Gastroesophageal sphincter (tissue), 4 donors: ENCODE measurements around the gene CNKSR3. TPM values are rescaled to one million over a fixed set of nuclear protein-coding genes. Genes with fewer than 3 reads are reported as not detected.

Experiments used
- ATAC-seq: fragments of 150-250 bp; one replicate; pipeline ENCODE4 v1.9.1; 2016; ENCODE audit warnings: mild to moderate bottlenecking, moderate library complexity
- H3K27ac ChIP-seq, 4 donors: fragments of 200-600 bp; sonication (generic) in 3 of 4; 1 replicate in 3 of 4; 2 replicates in 1 of 4; pipeline ENCODE4 v1.5.1; 2016 to 2019
- H3K27me3 ChIP-seq: fragments of 200-600 bp; sonication (generic); one replicate; pipeline ENCODE4 v1.5.1; 2019
- H3K36me3 ChIP-seq, 2 donors: fragments of 200-600 bp; sonication (generic); one replicate each; pipeline ENCODE4 v1.5.1; 2019; ENCODE audit warnings: control low read depth in 1 of 2
- H3K4me1 ChIP-seq, 3 donors: fragments of 200-600 bp; sonication (generic); 1 replicate in 2 of 3; 2 replicates in 1 of 3; pipeline ENCODE4 v1.5.1; 2016 to 2019; ENCODE audit warnings: control low read depth in 2 of 3
- H3K4me3 ChIP-seq, 2 donors: fragments of 200-600 bp; sonication (generic); one replicate each; pipeline ENCODE4 v1.5.1; 2019; ENCODE audit warnings: mild to moderate bottlenecking in 1 of 2, moderate library complexity in 1 of 2
- H3K9me3 ChIP-seq, 3 donors: fragments of 200-600 bp; sonication (generic); one replicate each; pipeline ENCODE4 v1.5.1; 2017 to 2019; ENCODE audit warnings: control low read depth in 2 of 3
- EP300 ChIP-seq: sonication (generic); formaldehyde crosslinking; IDR thresholded peaks from one replicate; pipeline ENCODE4 v1.6.1; 2017; ENCODE audit warnings: antibody characterized with exemption, mild to moderate bottlenecking
- POLR2A ChIP-seq, 2 donors: fragments of 450-650 bp; IDR thresholded peaks; one replicate each; pipeline ENCODE4 v1.6.1; 2017; ENCODE audit warnings: antibody characterized with exemption in 2 of 2, mild to moderate bottlenecking in 2 of 2, moderate library complexity in 1 of 2
- POLR2AphosphoS5 ChIP-seq: sonication (generic); formaldehyde crosslinking; IDR thresholded peaks from one replicate; pipeline ENCODE4 v1.6.1; 2017; ENCODE audit warnings: antibody characterized with exemption
- WGBS, 2 donors: methylation state at CpG; one replicate each; pipeline ENCODE4 v1.1.5; 2018; ENCODE audit warnings: low coverage in 1 of 2; 5-methylcytosine and 5-hydroxymethylcytosine counted together
- total RNA-seq, 4 donors: library from RNA; depleted of rRNA; stranded (reverse); fragments of >200 nt; gene quantifications; one replicate each; pipeline ENCODE4 v1.1.0, GENCODE V29; 2016
- TF ChIP-seq, protein P1 (sequence below), 4 experiments: fragments of 200-600 bp in 2 of 4; fragments of 450-650 bp in 2 of 4; sonication (generic) in 1 of 4; IDR thresholded peaks; one replicate each; pipeline ENCODE4 v1.5.1; 2017 to 2019; ENCODE audit warnings: antibody characterized with exemption in 4 of 4, mild to moderate bottlenecking in 2 of 4, moderate library complexity in 2 of 4

The CNKSR3 gene
- total RNA-seq, 4 donors from 2014 or later = 12.9 to 28.9 (median 16.0) TPM

DNA sequence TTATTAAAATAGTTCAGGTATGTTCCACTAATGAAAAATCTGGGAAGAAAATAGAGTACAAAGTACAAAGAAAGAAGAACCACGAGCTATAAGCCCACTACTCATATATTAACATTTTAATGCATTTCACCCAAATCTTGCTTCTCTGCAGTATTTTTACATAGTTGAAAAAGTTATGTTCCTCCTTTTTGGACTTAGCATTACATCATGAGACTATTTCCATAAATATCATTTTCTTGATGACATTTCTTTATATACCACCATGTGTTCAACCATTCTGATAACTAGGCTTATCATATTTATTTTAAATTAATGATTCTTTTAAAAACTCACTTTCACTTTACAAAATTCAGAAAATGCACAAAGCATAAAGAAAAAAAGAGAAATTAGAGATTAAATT is 156.9 kb downstream of the CNKSR3 start:
- no peaks in the 10 kb centered on the region for H3K4me1 ChIP-seq
- ATAC-seq = no peak
- no peak overlapping the region for H3K4me3 ChIP-seq
- H3K27ac ChIP-seq = no peak overlapping the region
- WGBS, 2 donors = 81 to 100% methylated on average over 1 of the region's 1 CpG
- TF ChIP-seq, protein P1, sequence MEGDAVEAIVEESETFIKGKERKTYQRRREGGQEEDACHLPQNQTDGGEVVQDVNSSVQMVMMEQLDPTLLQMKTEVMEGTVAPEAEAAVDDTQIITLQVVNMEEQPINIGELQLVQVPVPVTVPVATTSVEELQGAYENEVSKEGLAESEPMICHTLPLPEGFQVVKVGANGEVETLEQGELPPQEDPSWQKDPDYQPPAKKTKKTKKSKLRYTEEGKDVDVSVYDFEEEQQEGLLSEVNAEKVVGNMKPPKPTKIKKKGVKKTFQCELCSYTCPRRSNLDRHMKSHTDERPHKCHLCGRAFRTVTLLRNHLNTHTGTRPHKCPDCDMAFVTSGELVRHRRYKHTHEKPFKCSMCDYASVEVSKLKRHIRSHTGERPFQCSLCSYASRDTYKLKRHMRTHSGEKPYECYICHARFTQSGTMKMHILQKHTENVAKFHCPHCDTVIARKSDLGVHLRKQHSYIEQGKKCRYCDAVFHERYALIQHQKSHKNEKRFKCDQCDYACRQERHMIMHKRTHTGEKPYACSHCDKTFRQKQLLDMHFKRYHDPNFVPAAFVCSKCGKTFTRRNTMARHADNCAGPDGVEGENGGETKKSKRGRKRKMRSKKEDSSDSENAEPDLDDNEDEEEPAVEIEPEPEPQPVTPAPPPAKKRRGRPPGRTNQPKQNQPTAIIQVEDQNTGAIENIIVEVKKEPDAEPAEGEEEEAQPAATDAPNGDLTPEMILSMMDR (IDR thresholded peaks at IDR 0.05) = no peak
- TF ChIP-seq POLR2AphosphoS5 (no peak), EP300 (no peak), POLR2A (IDR thresholded peaks at IDR 0.05) (no peak)
- H3K36me3 ChIP-seq = no peaks in the 10 kb centered on the region
- H3K9me3 ChIP-seq = no peaks in the 10 kb centered on the region
- no peaks in the 10 kb centered on the region for H3K27me3 ChIP-seq

DNA sequence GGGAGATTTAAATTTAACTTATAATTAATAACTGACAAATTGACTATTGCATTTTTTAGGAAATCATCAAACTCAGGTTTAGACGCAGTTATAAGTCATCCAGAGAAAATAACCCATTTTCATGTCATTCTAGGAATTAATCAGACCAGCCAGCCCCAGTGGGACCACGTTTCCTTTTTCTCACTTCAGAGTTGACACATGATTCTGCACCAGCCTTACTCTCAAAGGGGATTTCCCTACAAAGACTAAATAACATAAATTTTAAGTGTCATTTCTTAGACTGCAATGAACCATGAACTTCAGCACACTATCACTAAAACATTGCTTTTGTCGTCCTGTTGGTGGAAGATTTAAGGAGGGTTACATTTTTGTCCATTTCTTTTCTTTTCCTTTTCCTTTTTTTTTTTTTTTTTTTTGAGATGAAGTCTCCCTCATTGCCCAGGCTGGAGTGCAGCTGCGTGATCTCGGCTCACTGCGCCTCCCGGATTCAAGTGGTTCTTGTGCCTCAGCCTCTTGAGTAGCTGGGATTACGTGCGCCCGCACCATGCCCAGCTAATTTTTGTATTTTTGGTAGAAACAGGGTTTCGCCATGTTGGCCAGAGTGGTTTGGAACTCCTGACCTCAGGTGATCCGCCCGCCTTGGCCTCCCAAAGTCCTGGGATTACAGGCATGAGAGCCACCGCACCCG is 157.4 kb downstream of the CNKSR3 start:
- H3K36me3 ChIP-seq = no peaks in the 10 kb centered on the region
- ATAC-seq = no peak
- no peaks in the 10 kb centered on the region for H3K4me1 ChIP-seq
- TF ChIP-seq POLR2AphosphoS5 (no peak), POLR2A (IDR thresholded peaks at IDR 0.05) (no peak), EP300 (no peak)
- TF ChIP-seq, protein P1 (IDR thresholded peaks at IDR 0.05) = no peak
- no peaks in the 10 kb centered on the region for H3K9me3 ChIP-seq
- WGBS, 2 donors = 78 to 92% methylated on average over 4 to 15 of the region's 15 CpGs
- no peak overlapping the region for H3K4me3 ChIP-seq
- H3K27ac ChIP-seq = no peak overlapping the region
- H3K27me3 ChIP-seq = no peaks in the 10 kb centered on the region

DNA sequence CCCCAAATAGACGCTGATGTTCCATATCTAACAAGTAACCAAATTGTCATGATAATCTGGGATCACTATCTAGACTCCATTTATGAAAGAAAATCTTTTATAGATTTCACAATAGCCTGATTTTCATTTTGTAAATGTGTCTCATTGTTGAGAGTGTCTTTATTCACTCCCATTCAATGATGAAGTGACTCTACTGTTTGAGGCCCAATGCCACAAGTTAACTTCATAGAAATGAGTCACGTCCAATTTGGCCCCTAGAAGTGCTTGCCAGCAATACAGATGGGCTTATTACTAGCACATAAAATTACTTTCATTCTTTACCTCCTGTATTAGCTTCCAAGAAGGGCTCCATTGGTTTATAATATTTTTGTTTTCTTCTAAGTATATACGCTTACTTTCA is 160.2 kb downstream of the CNKSR3 start:
- Histone ChIP-seq H3K9me3 (no peaks in the 10 kb centered on the region), H3K27me3 (no peaks in the 10 kb centered on the region), H3K36me3 (no peaks in the 10 kb centered on the region), H3K4me3 (no peak overlapping the region), H3K27ac (no peak overlapping the region), H3K4me1 (no peaks in the 10 kb centered on the region)
- 74 to 80% methylated on average over 3 of the region's 3 CpGs for WGBS, 2 donors
- no peak for ATAC-seq
- TF ChIP-seq POLR2AphosphoS5 = no peak

DNA sequence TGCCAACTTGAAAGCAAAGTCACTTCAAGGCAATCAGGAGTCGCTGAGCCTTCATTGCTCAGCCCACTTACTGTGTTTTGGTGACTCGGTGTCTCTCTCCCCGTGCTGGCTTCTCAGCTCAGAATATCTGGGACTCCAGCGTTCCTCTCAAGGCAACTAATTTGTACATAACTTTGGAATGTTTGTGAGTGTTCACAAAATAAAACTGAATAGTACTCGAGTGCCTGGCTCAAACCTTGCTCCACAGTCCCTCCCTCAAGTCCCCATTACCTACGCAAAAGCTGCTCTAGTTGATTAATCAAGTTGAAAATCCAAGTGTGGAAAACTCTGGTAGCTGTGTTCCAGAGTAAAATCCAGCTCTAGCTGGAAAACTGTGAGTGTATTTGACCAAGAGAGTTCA is 162.5 kb downstream of the CNKSR3 start:
- Histone ChIP-seq H3K27ac (no peak overlapping the region), H3K4me1 (no peaks in the 10 kb centered on the region)
- WGBS, 2 donors = 80 to 100% methylated on average over 3 to 6 of the region's 6 CpGs

DNA sequence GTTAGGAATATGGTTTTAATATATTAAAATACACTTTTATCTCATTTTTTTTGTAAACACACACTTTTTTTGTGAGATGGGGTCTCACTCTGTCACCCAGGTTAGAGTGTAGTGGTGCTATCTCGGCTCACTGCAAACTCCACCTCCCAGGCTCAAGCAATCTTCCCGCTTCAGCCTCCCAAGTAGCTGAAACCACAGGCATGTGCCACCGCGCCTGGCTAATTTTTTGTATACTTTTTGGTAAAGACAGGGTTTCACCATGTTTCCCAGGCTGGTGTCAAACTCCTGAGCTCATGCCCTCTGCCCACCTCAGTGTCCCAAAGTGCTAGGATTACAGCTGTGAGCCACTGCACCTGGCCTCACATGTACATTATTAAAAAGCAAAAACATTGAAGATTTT is 164.7 kb downstream of the CNKSR3 start:
- Histone ChIP-seq H3K4me3 (no peak overlapping the region), H3K4me1 (no peaks in the 10 kb centered on the region), H3K27me3 (no peaks in the 10 kb centered on the region), H3K27ac (no peak overlapping the region), H3K9me3 (no peaks in the 10 kb centered on the region), H3K36me3 (no peaks in the 10 kb centered on the region)
- ATAC-seq = no peak
- no peak for TF ChIP-seq POLR2AphosphoS5
- no peak for TF ChIP-seq EP300
- no peak for TF ChIP-seq POLR2A (IDR thresholded peaks at IDR 0.05)
- TF ChIP-seq, protein P1 (IDR thresholded peaks at IDR 0.05) = no peak
- WGBS, 2 donors = 95 to 100% methylated on average over 4 of the region's 4 CpGs

More for the DNA sequence above, 162.5 kb downstream of the CNKSR3 start:
- no peak overlapping the region for H3K4me3 ChIP-seq
- H3K36me3 ChIP-seq = no peaks in the 10 kb centered on the region
- H3K9me3 ChIP-seq = no peaks in the 10 kb centered on the region
- no peak for ATAC-seq
- no peaks in the 10 kb centered on the region for H3K27me3 ChIP-seq
- TF ChIP-seq POLR2AphosphoS5 (no peak), EP300 (no peak), POLR2A (IDR thresholded peaks at IDR 0.05) (no peak)
- TF ChIP-seq, protein P1 (IDR thresholded peaks at IDR 0.05) = no peak
